Liver (tissue), 9 donors: ENCODE data around the gene MAPKAPK2. TPM values are rescaled to one million over a fixed set of nuclear protein-coding genes. Genes with fewer than 3 reads are reported as not detected.

Source experiments
- DNase-seq: peaks from one replicate; pipeline ENCODE4 v3.0.0-alpha.2; 2017; ENCODE audit warnings: low spot score
- H3K27ac ChIP-seq, 2 donors: one replicate each; pipeline ENCODE4 v1.7.0; 2013; ENCODE audit warnings: inconsistent platforms in 2 of 2, low read length in 2 of 2, control low read depth in 1 of 2, low read depth in 1 of 2, mild to moderate bottlenecking in 1 of 2
- H3K27me3 ChIP-seq, 4 donors: one replicate each; pipeline versions ENCODE4 v1.6.1 to v1.7.0; 2013; ENCODE audit warnings: low read length in 3 of 4, inconsistent platforms in 1 of 4, mild to moderate bottlenecking in 1 of 4, moderate library complexity in 1 of 4; ENCODE audit not compliant: control insufficient read depth in 4 of 4, insufficient read depth in 4 of 4
- H3K36me3 ChIP-seq, 4 donors: one replicate each; pipeline versions ENCODE4 v1.6.1 to v1.7.0; 2013; ENCODE audit warnings: low read length in 3 of 4, mild to moderate bottlenecking in 3 of 4, low read depth in 1 of 4, moderate library complexity in 1 of 4; ENCODE audit not compliant: control insufficient read depth in 4 of 4, insufficient read depth in 3 of 4
- H3K4me1 ChIP-seq, 4 donors: one replicate each; pipeline versions ENCODE4 v1.6.1 to v1.7.0; 2013; ENCODE audit warnings: low read length in 3 of 4, mild to moderate bottlenecking in 3 of 4, moderate library complexity in 1 of 4; ENCODE audit not compliant: control insufficient read depth in 4 of 4, insufficient read depth in 4 of 4
- H3K4me3 ChIP-seq, 3 donors: one replicate each; pipeline versions ENCODE4 v1.6.1 to v1.7.0; 2013; ENCODE audit warnings: low read length in 3 of 3, control low read depth in 1 of 3, low read depth in 1 of 3, mild to moderate bottlenecking in 1 of 3
- H3K9ac ChIP-seq, 2 donors: one replicate each; pipeline ENCODE4 v1.7.0; 2013; ENCODE audit warnings: low read length in 2 of 2, mild to moderate bottlenecking in 2 of 2, moderate library complexity in 2 of 2, control low read depth in 1 of 2, low read depth in 1 of 2
- H3K9me3 ChIP-seq, 4 donors: one replicate each; pipeline versions ENCODE4 v1.6.1 to v1.7.0; 2013; ENCODE audit warnings: low read length in 3 of 4; ENCODE audit not compliant: control insufficient read depth in 4 of 4
- ATF3 ChIP-seq: IDR thresholded peaks from 2 replicates; pipeline ENCODE4 v1.6.1; 2016; ENCODE audit warnings: antibody characterized with exemption
- CTCF ChIP-seq: fragments of 150-350 bp; IDR thresholded peaks from 2 replicates; pipeline ENCODE4 v1.5.1; 2017; ENCODE audit warnings: improper control_type of control experiment, low read depth, low read length; ENCODE audit not compliant: missing input control
- EGR1 ChIP-seq, 2 donors: IDR thresholded peaks; 2 replicates each; pipeline ENCODE4 v1.6.1; 2016 to 2018; ENCODE audit warnings: antibody characterized with exemption in 2 of 2, low read depth in 2 of 2
- FOXA1 ChIP-seq: IDR thresholded peaks from 2 replicates; pipeline ENCODE4 v1.6.1; 2016; ENCODE audit warnings: antibody characterized with exemption
- FOXA2 ChIP-seq: IDR thresholded peaks from 2 replicates; pipeline ENCODE4 v1.6.1; 2016; ENCODE audit warnings: antibody characterized with exemption
- GABPA ChIP-seq, 2 donors: IDR thresholded peaks in 1 of 2; conservative IDR thresholded peaks in 1 of 2; 2 replicates each; pipeline ENCODE4 v1.6.1; 2016; ENCODE audit warnings: antibody characterized with exemption in 2 of 2, mild to moderate bottlenecking in 1 of 2, moderate library complexity in 1 of 2
- HNF4A ChIP-seq, 2 donors: conservative IDR thresholded peaks; 2 replicates each; pipeline ENCODE4 v1.6.1; 2016; ENCODE audit warnings: antibody characterized with exemption in 2 of 2, mild to moderate bottlenecking in 2 of 2
- HNF4G ChIP-seq: IDR thresholded peaks from 2 replicates; pipeline ENCODE4 v1.6.1; 2016; ENCODE audit warnings: antibody characterized with exemption
- JUND ChIP-seq, 2 donors: IDR thresholded peaks; 2 replicates each; pipeline ENCODE4 v1.6.1; 2016; ENCODE audit warnings: antibody characterized with exemption in 2 of 2
- MAX ChIP-seq: IDR thresholded peaks from 2 replicates; pipeline ENCODE4 v1.6.1; 2016; ENCODE audit warnings: antibody characterized with exemption
- NR2F2 ChIP-seq: IDR thresholded peaks from 2 replicates; pipeline ENCODE4 v1.6.1; 2016; ENCODE audit warnings: antibody characterized with exemption
- RAD21 ChIP-seq, 2 donors: IDR thresholded peaks; 2 replicates each; pipeline ENCODE4 v1.6.1; 2016; ENCODE audit warnings: antibody characterized with exemption in 2 of 2, mild to moderate bottlenecking in 2 of 2
- REST ChIP-seq: IDR thresholded peaks from 2 replicates; pipeline ENCODE4 v1.6.1; 2016; ENCODE audit warnings: antibody characterized with exemption, mild to moderate bottlenecking
- RXRA ChIP-seq, 2 donors: IDR thresholded peaks; 2 replicates each; pipeline ENCODE4 v1.6.1; 2017 to 2018; ENCODE audit warnings: antibody characterized with exemption in 2 of 2, mild to moderate bottlenecking in 1 of 2
- SP1 ChIP-seq: IDR thresholded peaks from 2 replicates; pipeline ENCODE4 v1.6.1; 2018; ENCODE audit warnings: antibody characterized with exemption, mild to moderate bottlenecking
- TAF1 ChIP-seq: conservative IDR thresholded peaks from 2 replicates; pipeline ENCODE4 v1.6.1; 2016; ENCODE audit warnings: antibody characterized with exemption, mild to moderate bottlenecking
- YY1 ChIP-seq: IDR thresholded peaks from 2 replicates; pipeline ENCODE4 v1.6.1; 2016; ENCODE audit warnings: antibody characterized with exemption, mild to moderate bottlenecking
- ZBTB33 ChIP-seq: IDR thresholded peaks from 2 replicates; pipeline ENCODE4 v1.6.1; 2016; ENCODE audit warnings: antibody characterized with exemption
- WGBS: extraction: QIAGEN DNeasy Blood & Tissue Kit; methylation state at CpG from one replicate; pipeline ENCODE4 v1.1.7; 2013; 5-methylcytosine and 5-hydroxymethylcytosine counted together
- polyA plus RNA-seq, 2 donors: library from polyadenylated mRNA; stranded (reverse) in 1 of 2; unstranded in 1 of 2; fragments of 200-250 nt in 1 of 2; fragments of >200 nt in 1 of 2; fragmentation: Nextera tagmentation in 1 of 2; extraction: Ambion mirVana in 1 of 2; gene quantifications; one replicate each; pipeline versions ENCODE4 v1.2.1 to v1.2.3, GENCODE V29; 2013 to 2015
- total RNA-seq, 2 donors: library from RNA; depleted of rRNA; stranded (reverse); fragments of >200 nt; gene quantifications; one replicate each; pipeline ENCODE4 v1.2.3, GENCODE V29; 2014
- donor health status: healthy.
- donor health status: healthy.
- donor health status: healthy.
- donor health status: healthy.
- donor health status: healthy.

Gene MAPKAPK2
- total and polyA plus RNA-seq, 4 donors, result 7.5 to 24.5 (median 14.7) TPM

- H3K27me3 ChIP-seq, result no peaks in the 10 kb centered on the region
- H3K4me3 ChIP-seq, result no peak overlapping the region
- 95% methylated on average over 5 of the region's 5 CpGs for WGBS
- no peaks in the 10 kb centered on the region for H3K9me3 ChIP-seq
- no peak overlapping the region for H3K9ac ChIP-seq
- H3K27ac ChIP-seq, result no peak overlapping the region
- TF ChIP-seq JUND (IDR thresholded peaks at IDR 0.05) (no peak), ATF3 (no peak), TAF1 (no peak), ZBTB33 (no peak), REST (no peak), CTCF (no peak), FOXA1 (no peak), RAD21 (IDR thresholded peaks at IDR 0.05) (no peak), FOXA2 (no peak), HNF4A (conservative IDR thresholded peaks at IDR 0.05) (no peak), HNF4G (no peak), EGR1 (IDR thresholded peaks at IDR 0.05; ENCODE audit: low read depth in 2 of 2) (no peak), YY1 (no peak), SP1 (no peak), RXRA (IDR thresholded peaks at IDR 0.05) (no peak), NR2F2 (no peak), GABPA (IDR thresholded peaks at IDR 0.05 in 1 of 2, conservative IDR thresholded peaks at IDR 0.05 in 1 of 2) (no peak), MAX (no peak)
- DNase-seq, result no peak
- peaks cover 0 to 7% (median 4%) of the 10 kb centered on the region in 4 donors for H3K36me3 ChIP-seq
- H3K4me1 ChIP-seq, result no peaks in the 10 kb centered on the region
Observed at GRCh38 chr1:206651958-206652890, 32.5 kb upstream of the MAPKAPK2 start.
